ENCODE results near the gene BEND3.
"Not testable (repeated sequence)": the region's sequence is repeated elsewhere in the genome, so short reads cannot be mapped to it uniquely, and the experiment has no call there.

The BEND3 gene

DNA sequence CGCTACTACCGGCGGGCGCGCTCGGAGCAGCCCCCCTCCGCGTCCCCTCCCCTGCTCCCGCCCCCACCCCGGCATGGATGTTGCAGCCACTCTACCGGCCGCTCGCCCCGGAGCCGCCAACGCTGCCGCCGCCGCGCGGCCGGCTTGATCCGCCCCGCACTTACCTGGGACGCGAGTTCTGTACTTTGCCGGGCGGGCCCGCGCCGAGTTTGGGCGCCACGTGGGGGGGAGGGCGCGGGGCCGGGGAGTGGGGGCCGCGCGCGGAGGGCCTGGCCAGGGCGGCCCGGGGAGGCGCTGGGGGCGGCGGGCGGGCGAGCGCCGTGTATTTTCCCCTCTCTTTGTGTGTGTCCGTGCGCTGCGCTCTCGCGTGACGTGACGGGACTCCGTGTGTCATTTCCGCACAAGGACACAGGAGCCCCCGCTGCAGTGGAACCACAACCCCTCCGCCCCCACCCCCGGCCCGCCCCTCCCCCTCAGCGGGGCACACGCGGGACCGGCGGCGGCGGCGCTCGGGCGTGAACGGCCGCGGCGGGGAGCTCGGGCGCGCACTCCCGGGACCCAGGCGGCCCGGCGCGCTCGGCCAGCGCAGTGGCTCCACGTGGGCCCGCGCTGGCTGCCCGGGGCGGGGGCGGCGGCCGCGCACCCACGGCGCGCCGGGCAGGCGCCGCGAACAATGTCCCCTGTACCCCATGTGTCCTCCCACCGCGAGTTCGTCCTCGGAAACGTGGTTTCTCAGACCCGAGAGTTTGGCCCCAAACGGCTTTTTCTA is at the start of gene BEND3:
Gene BEND3, minus strand, starts transcription at position 590 of the 769 bp plus-strand sequence. CDS start 16,230 bp downstream, outside the sequence.
- DNase-seq, result no peak

DNA sequence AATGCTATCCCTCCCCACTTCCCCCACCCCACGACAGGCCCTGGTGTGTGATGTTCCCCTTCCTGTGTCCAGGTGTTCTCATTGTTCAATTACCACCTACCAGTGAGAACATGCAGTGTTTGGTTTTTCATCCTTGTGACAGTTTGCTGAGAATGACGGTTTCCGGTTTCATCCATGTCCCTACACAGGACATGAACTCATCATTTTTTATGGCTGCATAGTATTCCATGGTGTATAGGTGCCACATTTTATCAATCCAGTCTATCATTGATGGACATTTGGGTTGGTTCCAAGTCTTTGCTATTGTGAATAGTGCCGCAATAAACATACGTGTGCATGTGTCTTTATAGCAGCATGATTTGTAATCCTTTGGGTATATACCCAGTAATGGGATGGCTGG is 49.0 kb upstream of the BEND3 start:
- not testable (repeated sequence) for DNase-seq

DNA sequence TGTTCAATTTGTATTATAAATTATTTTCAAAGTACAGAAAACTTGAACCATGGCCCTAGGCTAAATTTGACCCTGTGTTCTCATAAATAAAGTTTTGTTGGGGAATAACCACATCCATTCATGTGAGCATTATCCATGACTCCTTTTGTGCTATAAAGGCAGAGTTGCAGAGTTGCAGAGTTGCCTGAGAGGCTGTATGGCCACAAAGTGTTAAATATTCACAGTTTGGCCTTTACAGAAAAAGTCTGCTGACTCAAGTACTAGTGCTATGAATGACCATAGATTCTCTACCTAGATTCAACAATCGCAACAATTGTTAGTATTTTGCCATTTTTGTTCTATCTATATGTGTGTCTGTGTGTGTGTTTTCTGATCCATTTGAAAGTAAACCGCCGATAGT is 46.2 kb upstream of the BEND3 start:
- no peak for DNase-seq

DNA sequence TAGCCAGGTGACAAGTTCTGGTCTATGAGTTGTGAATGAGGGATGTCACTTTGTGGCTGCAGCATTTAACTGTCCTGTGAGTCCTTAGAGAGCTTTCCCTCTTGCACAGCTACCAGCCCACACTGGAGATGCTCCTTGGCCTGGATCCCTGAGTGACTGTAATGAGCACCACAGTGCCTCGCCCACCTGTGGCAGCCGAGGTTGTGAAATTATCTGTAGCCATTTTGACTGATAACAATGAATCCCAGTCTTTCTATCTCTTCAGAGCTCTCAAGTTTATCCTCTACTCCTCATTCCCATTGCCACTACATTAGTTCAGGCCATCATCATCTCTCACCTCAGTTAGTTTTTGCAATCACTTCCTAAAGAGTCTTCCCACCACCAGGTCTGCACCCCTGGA is 41.3 kb upstream of the BEND3 start:
- DNase-seq, result no peak

DNA sequence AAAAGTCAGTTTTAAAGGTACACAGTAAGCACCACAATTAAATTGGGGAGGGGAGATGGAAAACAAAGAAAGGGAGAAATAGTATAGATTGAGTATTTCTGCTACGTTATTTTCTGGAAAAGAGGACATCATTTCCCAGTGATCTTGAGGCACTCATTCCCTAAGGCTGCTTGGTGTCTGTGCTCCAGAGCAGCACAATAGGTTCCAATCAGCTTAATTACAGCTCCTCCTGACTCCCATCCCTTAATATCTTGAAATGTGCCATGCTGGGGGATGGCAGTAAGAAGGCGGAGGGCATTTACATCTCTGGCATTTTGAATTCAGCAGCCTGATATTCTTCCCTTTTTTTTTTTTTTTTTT is 39.5 kb upstream of the BEND3 start:
- no peak for DNase-seq

DNA sequence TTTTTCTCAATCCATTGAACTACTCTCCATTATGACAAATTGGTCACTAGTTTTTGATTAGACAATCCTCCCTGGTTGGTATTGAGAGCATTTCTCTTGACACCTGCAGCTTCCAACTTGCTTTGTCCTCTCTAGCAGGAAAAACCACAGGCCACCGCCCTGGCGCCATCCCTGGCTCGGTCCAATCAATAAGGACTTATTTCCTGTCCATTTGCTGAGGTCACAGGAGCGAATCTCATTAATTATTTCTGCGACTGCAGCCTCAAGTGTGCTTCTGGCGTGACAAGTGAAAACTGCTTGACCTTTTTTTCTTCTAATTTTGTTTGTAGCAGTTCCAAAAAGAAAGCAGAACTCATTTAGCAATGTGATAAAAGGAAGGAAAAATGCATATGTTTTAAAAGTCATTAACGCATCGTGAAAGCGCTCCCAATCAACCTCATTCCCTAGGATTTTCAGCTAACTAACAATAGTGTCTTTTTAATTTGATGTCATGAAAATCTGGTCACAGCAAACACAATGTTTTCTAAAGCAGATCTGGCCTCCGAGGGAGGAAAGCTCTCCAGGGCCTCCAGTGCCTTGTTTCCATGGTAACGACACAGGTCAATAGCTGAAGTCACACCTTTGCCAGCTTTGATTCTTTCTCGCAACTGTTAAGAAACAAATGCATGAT is 39.0 kb upstream of the BEND3 start:
- no peak for DNase-seq

DNA sequence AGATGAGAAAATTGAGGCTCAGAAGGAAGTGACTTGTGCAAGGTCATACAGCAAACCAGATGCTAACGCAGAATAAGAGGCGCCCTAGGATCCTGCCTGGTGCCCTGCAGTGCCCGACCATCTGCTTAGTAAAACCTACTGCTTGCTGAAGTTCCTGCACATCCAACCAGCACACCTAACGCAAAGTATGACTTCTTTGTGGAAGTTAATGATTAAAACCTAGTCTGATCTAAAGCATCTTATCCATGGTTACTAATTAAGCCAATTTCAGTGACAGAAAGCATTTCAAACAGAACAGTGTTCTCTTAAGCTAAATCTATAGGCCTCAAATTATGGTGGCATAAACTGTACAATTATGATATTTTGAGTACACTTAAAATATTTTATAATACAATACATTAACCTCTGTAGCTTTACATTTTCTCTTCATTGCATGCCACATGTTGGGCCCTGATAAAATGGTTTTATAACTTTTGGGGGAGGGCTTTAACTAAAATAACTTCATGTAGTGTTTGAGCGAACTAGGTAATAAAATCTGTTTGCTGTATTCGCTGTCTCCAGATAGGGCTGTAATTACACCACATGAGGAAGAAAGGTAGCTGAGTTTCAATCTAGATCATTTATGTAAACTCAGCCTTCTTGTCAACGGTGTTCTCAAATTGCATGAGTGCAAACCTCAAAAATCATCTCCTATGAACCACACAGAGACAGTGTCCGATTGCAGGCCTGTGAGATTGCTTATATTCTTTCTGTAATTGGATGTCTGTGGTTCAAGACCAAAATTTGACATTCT is 37.5 kb upstream of the BEND3 start:
- no peak for DNase-seq

DNA sequence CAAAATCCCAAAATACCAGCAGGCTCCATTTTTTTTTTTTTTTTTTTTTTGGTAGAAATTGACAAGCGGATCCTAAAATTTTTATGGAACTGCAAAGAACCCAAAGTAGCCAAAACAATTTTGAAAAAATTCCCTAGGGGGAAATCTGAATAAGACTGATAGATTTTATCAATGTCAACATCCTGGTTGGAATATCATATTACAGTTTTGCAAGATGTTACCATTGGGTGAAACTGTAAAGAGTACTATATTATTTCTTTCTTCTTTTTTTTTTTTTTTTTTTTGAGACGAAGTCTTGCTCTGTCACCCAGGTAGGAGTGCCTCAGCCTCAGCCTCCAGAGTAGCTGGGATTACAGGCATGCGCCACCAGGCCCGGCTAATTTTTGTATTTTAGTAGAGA is 29.4 kb upstream of the BEND3 start:
- no peak for DNase-seq

DNA sequence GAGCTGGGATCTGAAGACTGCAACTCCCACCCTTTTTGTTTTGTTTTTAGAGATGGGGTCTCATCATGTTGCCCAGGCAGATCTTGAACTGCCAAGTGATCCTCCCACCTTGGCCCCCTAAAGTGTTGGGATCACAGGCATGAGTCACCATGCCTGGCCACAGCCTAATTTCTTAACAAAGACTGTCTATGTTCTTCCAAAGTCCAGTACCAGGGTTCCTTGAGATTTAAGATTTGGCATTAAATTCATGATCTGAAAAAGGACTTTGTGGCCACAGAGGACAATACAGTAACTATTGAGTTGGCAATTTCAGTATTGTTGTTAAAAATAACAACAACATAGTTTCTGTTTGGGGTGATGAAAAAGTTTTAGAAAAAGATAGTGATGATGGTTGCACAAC is 28.7 kb upstream of the BEND3 start:
- DNase-seq, result no peak

DNA sequence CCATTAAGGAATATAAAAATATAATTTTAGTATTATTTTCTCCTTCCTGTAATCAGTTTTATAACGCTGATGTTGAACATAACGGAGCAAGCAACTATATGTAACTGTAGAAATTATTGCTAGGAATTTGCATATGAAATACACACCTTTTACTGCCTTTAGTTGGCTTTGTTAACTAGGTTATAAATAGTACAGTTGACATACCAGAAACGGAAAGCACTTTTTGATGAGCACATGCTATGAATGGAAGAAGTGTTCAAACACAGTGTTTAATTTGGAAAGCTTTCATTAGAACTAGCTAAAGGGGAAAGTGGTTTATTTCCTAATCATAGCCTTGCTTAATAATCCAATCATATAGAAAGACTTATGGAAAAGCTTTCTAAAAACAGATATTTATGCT is 25.3 kb upstream of the BEND3 start:
- DNase-seq, result no peak

DNA sequence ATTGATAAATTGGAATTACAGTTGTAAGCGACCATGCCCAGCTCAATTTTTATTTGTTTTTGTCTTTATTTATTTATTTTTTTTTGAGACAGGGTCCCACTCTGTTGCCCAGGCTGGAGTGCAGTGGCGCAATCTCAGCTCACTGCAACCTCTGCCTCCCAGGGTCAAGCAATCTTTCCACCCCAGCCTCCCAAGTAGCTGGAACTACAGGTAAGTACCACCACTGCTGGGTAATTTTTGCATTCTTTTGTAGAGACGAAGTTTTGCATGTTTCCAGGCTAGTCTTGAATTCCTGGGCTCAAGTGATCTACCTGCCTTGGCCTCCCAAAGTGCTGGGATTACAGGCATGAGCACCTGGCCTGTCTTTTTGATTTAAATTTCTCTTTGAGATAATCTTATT is 21.0 kb upstream of the BEND3 start:
- not testable (repeated sequence) for DNase-seq

DNA sequence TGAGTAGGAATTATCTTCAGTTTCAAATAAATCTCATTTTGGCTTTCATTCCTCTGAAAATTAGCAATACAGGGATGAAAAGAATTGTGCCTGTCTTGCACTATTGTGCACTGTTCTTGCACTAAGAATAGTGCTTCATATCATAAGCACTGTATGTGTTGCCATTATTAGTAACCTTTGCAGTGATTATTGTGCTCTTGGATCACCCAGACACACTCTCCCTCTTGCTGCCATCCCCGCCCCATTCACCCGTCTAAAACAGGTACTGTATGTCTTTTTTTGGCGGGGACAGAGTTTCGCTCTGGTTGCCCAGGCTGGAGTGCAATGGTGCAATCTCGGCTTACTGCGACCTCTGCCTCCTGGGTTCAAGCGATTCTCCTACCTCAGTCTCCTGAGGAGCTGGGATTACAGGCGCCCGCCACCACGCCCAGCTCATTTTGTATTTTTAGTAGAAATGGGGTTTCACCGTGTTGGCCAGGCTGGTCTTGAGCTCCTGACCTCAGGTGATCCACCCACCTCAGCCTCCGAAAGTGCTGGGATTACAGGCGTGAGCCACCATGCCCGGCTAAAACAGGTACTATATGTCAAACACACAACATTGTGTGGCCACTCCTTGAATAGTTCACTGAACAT is 19.8 kb upstream of the BEND3 start:
- DNase-seq, result not testable (repeated sequence)

DNA sequence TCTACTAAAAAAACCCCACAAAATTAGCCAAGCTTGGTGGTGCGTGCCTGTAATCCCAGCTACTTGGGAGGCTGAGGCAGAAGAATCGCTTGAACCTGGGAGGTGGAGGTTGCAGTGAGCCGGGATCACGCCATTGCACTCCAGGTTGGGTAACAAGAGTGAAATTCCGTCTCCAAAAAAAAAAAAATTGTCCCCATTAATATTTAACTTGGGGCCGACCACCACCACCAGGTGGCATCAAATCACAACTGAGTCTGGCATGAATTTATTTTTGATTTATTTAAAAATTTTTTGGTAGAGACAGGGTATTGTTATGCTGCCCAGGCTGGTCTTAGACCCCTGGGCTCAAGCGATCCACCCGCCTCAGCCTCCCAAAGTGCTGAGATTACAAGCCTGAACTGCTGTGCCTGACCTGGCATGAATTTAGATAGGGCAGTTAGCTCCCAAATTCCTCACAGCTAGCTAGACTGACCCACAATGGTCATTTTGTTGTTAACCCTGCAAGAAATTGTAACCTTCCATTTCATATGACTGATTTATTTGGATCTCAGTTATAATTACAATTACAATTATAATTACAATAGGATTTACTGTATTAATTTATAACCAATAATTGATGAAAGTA is 17.1 kb upstream of the BEND3 start:
- DNase-seq, result peak; percentile 47

DNA sequence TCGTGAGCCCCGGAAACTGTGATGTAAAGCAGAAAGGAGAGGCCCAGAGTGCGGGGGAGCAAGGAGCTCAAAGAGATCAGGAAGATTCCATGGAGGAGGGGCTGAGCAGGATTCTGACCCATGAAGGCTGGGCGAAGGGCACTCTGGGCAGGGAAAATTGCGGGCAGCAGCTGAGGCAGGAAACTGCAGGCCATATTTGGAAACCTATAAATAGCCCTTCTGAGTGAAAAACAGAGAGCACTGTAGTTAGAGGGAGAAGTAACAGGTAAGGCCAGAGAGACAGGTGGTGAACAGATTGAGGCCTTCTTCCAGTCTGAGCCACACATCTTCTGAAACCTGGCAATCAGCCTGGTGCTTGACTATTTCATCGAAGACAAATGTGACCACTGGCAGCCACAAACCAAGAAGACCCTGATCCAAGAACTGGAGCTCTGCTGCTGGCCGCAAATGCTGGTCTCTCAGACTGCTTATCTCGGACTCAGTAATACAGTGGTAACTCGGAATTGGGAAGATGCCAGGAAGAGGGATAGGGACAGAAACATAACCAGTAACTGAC is 14.1 kb upstream of the BEND3 start:
- no peak for DNase-seq

DNA sequence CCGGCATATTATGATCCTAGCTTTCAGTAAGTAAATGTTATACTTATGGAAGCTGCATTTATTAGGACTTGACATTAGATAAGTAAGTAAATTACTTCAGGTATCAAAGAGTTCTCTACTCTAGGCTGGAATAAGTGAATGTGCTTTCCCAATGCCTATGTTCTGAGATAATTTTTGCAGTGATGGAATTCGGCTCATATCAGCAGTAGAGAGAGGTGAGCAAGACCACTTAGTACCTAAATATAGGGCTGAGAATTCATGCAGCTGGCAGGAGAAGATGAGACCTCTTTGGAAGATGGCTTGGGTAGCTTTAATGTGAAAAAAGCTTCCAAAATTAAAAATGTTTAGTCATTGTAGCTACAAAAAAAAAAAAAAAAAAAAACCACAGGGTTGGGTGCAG is 13.3 kb upstream of the BEND3 start:
- DNase-seq, result no peak

DNA sequence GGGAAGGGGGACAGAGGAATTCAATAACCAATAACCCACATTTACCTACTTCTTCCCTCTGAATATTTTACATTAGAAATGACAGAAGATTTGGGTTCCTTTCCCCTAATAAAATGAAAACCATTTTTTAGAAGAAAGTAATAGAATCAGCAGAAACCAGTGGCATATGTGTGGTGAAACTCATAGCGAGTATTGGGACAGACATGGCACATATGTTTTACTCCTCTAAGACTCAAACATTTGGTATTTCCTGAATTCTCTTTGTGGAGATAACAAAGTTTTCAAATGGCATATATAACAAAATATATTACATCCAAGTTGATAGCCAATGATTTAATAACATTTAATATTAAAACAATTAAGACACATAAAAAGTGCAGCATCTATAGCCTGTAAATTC is 12.9 kb upstream of the BEND3 start:
- DNase-seq, result no peak

DNA sequence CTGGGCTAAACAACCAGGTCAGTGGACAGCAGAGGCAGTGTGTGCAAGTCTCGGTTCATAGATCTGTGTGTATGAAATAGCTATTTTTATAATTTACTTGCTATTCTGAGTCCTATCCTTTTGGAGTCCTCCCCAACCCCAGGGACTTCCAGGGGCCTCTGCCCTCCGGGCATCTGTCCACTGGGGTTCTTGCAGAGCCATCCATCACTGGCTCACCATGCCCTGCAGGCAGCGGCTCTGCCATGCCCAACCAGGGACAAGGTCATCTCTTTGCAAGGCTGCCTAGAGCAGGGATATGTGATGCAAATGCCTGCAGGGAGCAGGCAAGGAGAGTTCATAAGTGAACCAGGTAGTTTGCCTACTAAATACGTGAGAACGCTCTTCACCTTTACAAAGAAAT is 10.5 kb upstream of the BEND3 start:
- no peak for DNase-seq

DNA sequence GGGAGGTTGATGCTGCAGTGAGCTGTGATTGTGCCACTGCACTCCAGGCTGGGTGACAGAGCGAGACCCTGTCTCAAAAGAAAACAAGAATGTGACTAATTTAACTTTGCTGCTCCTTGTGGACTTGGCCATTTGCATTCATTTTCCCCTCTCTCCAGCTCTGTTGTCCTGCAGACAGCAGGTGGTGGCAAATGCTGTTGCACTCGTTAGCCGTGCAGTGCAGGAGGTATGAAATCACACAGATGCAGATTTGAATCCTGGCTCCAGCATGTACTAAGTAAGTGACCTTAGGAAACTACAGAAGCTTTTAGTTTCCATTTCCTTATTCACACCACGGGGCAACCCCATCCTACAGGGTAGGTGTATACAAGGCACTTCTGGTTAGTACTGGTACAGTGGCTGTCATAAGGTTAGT is 9.6 kb upstream of the BEND3 start:
- DNase-seq, result no peak

DNA sequence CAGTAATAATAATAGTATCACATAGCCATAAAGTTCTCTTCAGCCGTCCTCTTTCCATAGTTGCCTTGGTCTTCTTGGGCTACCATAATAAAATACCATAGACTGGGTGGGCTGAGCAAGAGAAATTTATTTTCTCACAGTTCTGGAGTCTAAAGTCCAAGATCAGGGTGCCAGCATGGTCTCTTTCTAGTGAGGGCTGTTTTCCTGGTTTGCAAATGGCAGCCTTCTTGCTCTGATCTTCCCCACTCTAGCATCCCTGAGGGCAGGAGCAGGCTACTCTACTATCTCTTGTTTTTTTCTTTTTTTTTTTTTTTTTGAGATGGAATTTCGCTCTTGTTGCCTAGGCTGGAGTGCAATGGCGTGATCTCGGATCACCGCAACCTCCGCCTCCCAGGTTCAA is 8.2 kb upstream of the BEND3 start:
- DNase-seq, result no peak

DNA sequence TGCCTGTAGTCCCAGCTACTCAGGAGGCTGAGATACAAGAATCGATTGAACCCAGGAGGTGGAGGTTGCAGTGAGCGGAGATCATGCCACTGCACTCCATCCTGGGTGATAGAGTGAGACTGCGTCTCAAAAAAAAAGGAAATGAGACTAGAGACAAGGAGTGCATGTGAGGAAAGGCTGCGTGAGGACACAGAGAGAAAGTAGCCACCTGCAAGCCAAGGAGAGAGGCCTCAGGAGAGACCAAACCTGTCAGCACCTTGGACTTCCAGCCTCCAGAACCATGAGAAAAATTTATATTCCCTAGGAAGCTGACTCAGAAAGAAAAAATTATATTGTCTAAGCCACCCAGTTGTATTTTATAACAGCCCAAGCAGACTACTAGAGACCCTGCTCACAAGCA is 7.4 kb upstream of the BEND3 start:
- no peak for DNase-seq

DNA sequence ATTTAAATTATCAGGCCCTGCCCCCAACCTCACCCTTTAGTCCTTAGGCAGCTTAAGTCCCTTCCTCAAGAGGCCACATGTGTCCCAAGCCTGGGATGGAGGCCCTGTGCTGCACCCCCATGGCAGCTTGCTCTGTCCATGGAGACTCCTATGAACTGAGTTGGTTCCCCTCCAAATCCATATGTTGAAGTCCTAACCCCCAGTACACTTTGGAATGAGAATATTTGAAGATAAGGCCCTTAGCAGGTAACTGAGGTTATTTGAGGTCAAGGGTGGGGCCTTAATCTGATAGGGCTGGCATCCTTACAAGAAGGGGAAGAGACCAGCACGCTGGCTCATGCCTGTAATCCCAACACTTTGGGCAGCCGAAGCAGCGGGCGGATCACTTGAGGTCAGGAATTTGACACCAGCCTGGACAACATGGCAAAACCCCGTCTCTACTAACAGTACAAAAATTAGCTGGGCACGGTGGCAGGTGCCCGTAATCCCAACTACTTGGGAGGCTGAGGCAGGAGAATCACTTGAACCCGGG is 6.7 kb upstream of the BEND3 start:
- no peak for DNase-seq

DNA sequence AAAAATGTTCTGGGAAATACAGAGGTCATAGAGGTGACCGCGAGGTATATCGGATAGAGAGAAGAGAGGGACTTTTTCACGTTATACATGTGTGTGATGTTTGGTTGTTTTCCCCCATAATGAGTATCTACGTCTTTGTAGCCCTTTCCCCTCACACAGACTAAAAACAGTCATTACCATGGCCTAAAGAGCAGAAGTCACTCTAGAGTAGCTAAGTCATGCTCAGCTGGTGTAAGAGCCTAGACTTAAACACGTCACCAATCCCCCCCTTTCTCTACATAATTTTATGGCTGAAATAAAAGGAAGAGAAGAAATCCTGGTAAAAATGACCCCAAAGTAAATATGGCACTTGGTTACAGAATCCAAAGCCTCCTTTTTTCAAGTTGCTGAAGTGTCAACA is 6.0 kb upstream of the BEND3 start:
- DNase-seq, result no peak

All from NCI-H1694 treated with DMSO at 0.1 percent for 48 hours (cell line).